SK-N-MC (cell line): ENCODE data around the gene PGRMC1.
A peak's percentile ranks its signal among the peaks of the same experiment; 100 is the strongest.

Experiments
- EZH2 ChIP-seq: fragments of 200-600 bp; sonication (generic); IDR thresholded peaks from one replicate; pipeline ENCODE4 v1.6.1; 2017; ENCODE audit warnings: antibody characterized with exemption
- FOXP2 ChIP-seq: optimal IDR thresholded peaks from 2 replicates; pipeline ENCODE3; 2011; ENCODE audit warnings: mild to moderate bottlenecking, moderate library complexity; ENCODE audit not compliant: insufficient read depth; ENCODE audit errors: extremely low read length, control extremely low read depth
- POLR2AphosphoS5 ChIP-seq: IDR thresholded peaks from 2 replicates; pipeline ENCODE4 v1.6.1; 2012; ENCODE audit warnings: mild to moderate bottlenecking, low read depth, low read length, borderline replicate concordance

DNA sequence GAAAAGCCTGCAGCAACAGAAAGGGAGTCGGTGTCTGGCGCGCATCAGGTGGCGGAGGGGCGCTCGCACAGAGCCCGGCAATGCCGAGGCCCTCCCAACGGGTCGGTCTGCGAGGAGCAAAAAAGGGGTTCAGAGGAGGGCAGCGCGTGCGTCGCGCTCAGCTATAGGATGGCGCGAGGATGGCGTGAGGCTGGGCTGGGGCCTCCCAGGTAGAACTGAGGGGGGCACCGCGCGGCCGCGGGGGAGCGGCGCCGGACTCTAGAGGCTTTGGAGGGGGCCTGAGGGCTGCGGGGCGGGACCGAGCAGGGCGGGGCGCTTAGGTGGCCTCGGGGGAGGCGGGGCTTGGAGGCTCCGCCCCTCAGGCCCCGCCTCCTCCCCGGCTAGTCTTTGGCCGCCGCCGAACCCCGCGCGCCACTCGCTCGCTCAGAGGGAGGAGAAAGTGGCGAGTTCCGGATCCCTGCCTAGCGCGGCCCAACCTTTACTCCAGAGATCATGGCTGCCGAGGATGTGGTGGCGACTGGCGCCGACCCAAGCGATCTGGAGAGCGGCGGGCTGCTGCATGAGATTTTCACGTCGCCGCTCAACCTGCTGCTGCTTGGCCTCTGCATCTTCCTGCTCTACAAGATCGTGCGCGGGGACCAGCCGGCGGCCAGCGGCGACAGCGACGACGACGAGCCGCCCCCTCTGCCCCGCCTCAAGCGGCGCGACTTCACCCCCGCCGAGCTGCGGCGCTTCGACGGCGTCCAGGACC, at the start of gene PGRMC1:
- TF ChIP-seq POLR2AphosphoS5 (peak; percentile 95), EZH2 (no peak), FOXP2 (no peak)
